ENCODE results near the gene PPFIA1. TPM values are rescaled to one million over a fixed set of nuclear protein-coding genes. Genes with fewer than 3 reads are reported as not detected.

Gene PPFIA1
- total and polyA plus RNA-seq, 4 donors, result 35.6 to 54.9 (median 47.3) TPM

GRCh38 chr11:70359451-70360205, 89.1 kb downstream of the PPFIA1 start:
- no peak overlapping the region for H3K27ac ChIP-seq (ENCODE audit: low read depth, low read length)
- 93% methylated on average over 3 of the region's 8 CpGs for WGBS (ENCODE audit: insufficient coverage)
- H3K36me3 ChIP-seq (ENCODE audit: control insufficient read depth, insufficient read depth, low read length), result peaks cover 72% of the 10 kb centered on the region
- no peaks in the 10 kb centered on the region for H3K4me1 ChIP-seq (ENCODE audit: control insufficient read depth, insufficient read depth, low read length)
- no peak overlapping the region for H3K4me3 ChIP-seq (ENCODE audit: low read depth, low read length)
- H3K9me3 ChIP-seq (ENCODE audit: control insufficient read depth, insufficient read depth, low read length), result no peaks in the 10 kb centered on the region
- no peak for DNase-seq (ENCODE audit: low read depth in 4 of 6, low spot score in 6 of 6)
- H3K27me3 ChIP-seq (ENCODE audit: control insufficient read depth, insufficient read depth, low read length), result no peaks in the 10 kb centered on the region

DNA sequence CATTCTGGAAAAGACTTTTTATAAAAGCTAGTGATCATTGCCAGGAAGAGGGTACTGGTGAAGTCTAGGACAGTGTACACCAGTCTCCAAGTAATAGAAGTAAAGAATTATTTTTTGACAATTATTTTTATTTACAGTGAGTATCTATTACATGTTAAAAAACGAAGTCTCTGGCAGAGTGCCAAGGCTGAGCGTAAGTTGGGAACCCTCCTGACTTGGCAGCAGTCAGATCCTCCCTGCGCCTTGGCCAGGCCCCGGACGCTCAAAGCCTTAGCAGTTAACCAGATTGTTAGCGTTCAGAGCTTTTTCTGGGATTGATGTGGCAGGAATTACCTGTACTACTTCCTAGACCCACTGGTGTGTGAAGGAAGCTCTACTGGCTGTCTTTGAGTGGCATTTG, 89.7 kb downstream of the PPFIA1 start:
- no peaks in the 10 kb centered on the region for H3K9me3 ChIP-seq (ENCODE audit: control insufficient read depth, insufficient read depth, low read length)
- 62% methylated on average over 5 of the region's 6 CpGs for WGBS (ENCODE audit: insufficient coverage)

DNA sequence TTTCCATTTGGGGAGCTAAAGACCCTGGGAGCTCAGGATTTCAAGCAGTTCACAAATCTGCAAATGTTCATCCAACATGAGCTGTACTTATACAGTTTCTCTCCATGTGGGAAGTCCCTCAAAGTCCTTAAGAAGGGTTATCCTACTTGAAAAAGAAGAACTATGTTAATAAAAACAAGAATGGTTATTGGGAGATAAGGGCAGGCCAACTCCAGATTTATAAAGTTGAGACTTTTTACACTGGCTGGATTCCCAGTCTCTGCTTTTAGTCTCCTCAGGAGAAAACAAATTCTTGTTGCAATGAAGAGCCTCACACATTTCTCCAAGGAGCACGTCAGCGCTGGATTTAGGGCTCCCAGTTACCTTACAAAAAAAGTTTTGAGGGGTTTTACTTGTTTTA, 93.7 kb downstream of the PPFIA1 start:
- no CpG with 5 or more reads among the region's 2 CpGs for WGBS (ENCODE audit: insufficient coverage)
- Histone ChIP-seq H3K4me1 (ENCODE audit: control insufficient read depth, insufficient read depth, low read length) (no peaks in the 10 kb centered on the region), H3K4me3 (ENCODE audit: low read depth, low read length) (no peak overlapping the region), H3K9me3 (ENCODE audit: control insufficient read depth, insufficient read depth, low read length) (no peaks in the 10 kb centered on the region), H3K27ac (ENCODE audit: low read depth, low read length) (no peak overlapping the region), H3K27me3 (ENCODE audit: control insufficient read depth, insufficient read depth, low read length) (no peaks in the 10 kb centered on the region), H3K36me3 (ENCODE audit: control insufficient read depth, insufficient read depth, low read length) (peaks cover 48% of the 10 kb centered on the region)
- DNase-seq (ENCODE audit: low read depth in 4 of 6, low spot score in 6 of 6), result no peak

More for the DNA sequence above, 89.7 kb downstream of the PPFIA1 start:
- no peak for DNase-seq (ENCODE audit: low read depth in 4 of 6, low spot score in 6 of 6)
- no peak overlapping the region for H3K27ac ChIP-seq (ENCODE audit: low read depth, low read length)
- H3K36me3 ChIP-seq (ENCODE audit: control insufficient read depth, insufficient read depth, low read length), result peaks cover 73% of the 10 kb centered on the region
- H3K27me3 ChIP-seq (ENCODE audit: control insufficient read depth, insufficient read depth, low read length), result no peaks in the 10 kb centered on the region
- no peak overlapping the region for H3K4me3 ChIP-seq (ENCODE audit: low read depth, low read length)
- no peaks in the 10 kb centered on the region for H3K4me1 ChIP-seq (ENCODE audit: control insufficient read depth, insufficient read depth, low read length)

GRCh38 chr11:70364745-70365543, 94.5 kb downstream of the PPFIA1 start:
- Histone ChIP-seq H3K27me3 (ENCODE audit: control insufficient read depth, insufficient read depth, low read length) (no peaks in the 10 kb centered on the region), H3K4me1 (ENCODE audit: control insufficient read depth, insufficient read depth, low read length) (no peaks in the 10 kb centered on the region), H3K36me3 (ENCODE audit: control insufficient read depth, insufficient read depth, low read length) (peaks cover 42% of the 10 kb centered on the region), H3K27ac (ENCODE audit: low read depth, low read length) (no peak overlapping the region), H3K4me3 (ENCODE audit: low read depth, low read length) (no peak overlapping the region), H3K9me3 (ENCODE audit: control insufficient read depth, insufficient read depth, low read length) (no peaks in the 10 kb centered on the region)
- no peak for DNase-seq (ENCODE audit: low read depth in 4 of 6, low spot score in 6 of 6)
- 84% methylated on average over 18 of the region's 25 CpGs for WGBS (ENCODE audit: insufficient coverage)

- Histone ChIP-seq H3K36me3 (ENCODE audit: control insufficient read depth, insufficient read depth, low read length) (peaks cover 37% of the 10 kb centered on the region), H3K27ac (ENCODE audit: low read depth, low read length) (no peak overlapping the region), H3K4me3 (ENCODE audit: low read depth, low read length) (no peak overlapping the region), H3K9me3 (ENCODE audit: control insufficient read depth, insufficient read depth, low read length) (no peaks in the 10 kb centered on the region), H3K27me3 (ENCODE audit: control insufficient read depth, insufficient read depth, low read length) (no peaks in the 10 kb centered on the region), H3K4me1 (ENCODE audit: control insufficient read depth, insufficient read depth, low read length) (no peaks in the 10 kb centered on the region)
- whole genome bisulfite sequencing (ENCODE audit: insufficient coverage), result 100% methylated on average over 1 of the region's 3 CpGs
- DNase-seq (ENCODE audit: low read depth in 4 of 6, low spot score in 6 of 6), result no peak
Measured at GRCh38 chr11:70365544-70365927, 95.0 kb downstream of the PPFIA1 start.

DNA sequence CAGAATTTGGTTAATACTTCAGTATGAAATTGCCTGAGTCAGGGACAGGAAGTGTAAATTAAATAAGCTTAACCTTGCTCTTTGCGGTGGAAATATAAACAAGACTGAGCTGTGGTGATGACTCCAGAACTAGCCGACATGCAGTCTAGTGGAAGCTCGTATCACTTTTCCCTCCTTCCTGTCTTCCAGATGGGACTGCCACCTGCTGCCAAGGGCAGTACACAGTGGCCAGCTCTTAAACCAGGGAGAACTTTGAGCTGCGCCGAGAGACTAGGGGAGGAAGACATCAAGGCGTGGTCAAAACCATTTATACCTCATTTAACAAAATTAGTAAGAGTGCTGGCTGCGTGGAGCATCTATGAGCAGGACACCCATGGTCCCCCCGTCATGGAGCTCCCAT, 96.6 kb downstream of the PPFIA1 start:
- Histone ChIP-seq H3K4me3 (ENCODE audit: low read depth, low read length) (no peak overlapping the region), H3K4me1 (ENCODE audit: control insufficient read depth, insufficient read depth, low read length) (no peaks in the 10 kb centered on the region), H3K9me3 (ENCODE audit: control insufficient read depth, insufficient read depth, low read length) (peaks cover 2% of the 10 kb centered on the region), H3K36me3 (ENCODE audit: control insufficient read depth, insufficient read depth, low read length) (peaks cover 30% of the 10 kb centered on the region), H3K27ac (ENCODE audit: low read depth, low read length) (no peak overlapping the region), H3K27me3 (ENCODE audit: control insufficient read depth, insufficient read depth, low read length) (no peaks in the 10 kb centered on the region)
- DNase-seq (ENCODE audit: low read depth in 4 of 6, low spot score in 6 of 6), result no peak
- 86% methylated on average over 5 of the region's 8 CpGs for WGBS (ENCODE audit: insufficient coverage)

DNA sequence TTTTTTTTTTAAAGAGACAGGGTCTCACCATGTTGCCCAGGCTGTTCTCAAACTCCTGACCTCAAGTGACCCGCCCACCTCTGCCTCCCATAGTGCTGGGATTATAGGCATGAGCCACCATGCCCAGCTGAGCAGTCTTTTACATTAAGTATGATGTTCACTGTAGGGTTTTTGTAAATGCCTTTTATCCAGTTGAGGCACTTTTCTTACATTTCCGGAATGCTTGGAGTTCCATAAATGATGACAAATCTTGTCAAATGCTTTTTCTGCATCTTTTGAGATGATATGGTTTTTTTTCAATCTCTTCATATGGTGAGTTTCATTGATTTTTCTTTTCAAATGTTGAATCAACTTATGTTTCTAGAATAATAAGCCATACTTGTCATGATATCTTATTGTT, 98.5 kb downstream of the PPFIA1 start:
- H3K9me3 ChIP-seq (ENCODE audit: control insufficient read depth, insufficient read depth, low read length), result peaks cover 2% of the 10 kb centered on the region
- WGBS (ENCODE audit: insufficient coverage), result no CpG with 5 or more reads among the region's 2 CpGs
- no peak for DNase-seq (ENCODE audit: low read depth in 4 of 6, low spot score in 6 of 6)
- H3K36me3 ChIP-seq (ENCODE audit: control insufficient read depth, insufficient read depth, low read length), result peaks cover 23% of the 10 kb centered on the region
- no peaks in the 10 kb centered on the region for H3K4me1 ChIP-seq (ENCODE audit: control insufficient read depth, insufficient read depth, low read length)
- H3K4me3 ChIP-seq (ENCODE audit: low read depth, low read length), result no peak overlapping the region
- H3K27me3 ChIP-seq (ENCODE audit: control insufficient read depth, insufficient read depth, low read length), result no peaks in the 10 kb centered on the region
- H3K27ac ChIP-seq (ENCODE audit: low read depth, low read length), result no peak overlapping the region

GRCh38 chr11:70371241-70371640, 100.8 kb downstream of the PPFIA1 start:
- Histone ChIP-seq H3K4me3 (ENCODE audit: low read depth, low read length) (no peak overlapping the region), H3K9me3 (ENCODE audit: control insufficient read depth, insufficient read depth, low read length) (peaks cover 2% of the 10 kb centered on the region), H3K4me1 (ENCODE audit: control insufficient read depth, insufficient read depth, low read length) (no peaks in the 10 kb centered on the region), H3K27ac (ENCODE audit: low read depth, low read length) (no peak overlapping the region), H3K27me3 (ENCODE audit: control insufficient read depth, insufficient read depth, low read length) (no peaks in the 10 kb centered on the region), H3K36me3 (ENCODE audit: control insufficient read depth, insufficient read depth, low read length) (peaks cover 26% of the 10 kb centered on the region)
- 81% methylated on average over 4 of the region's 5 CpGs for WGBS (ENCODE audit: insufficient coverage)
- DNase-seq (ENCODE audit: low read depth in 4 of 6, low spot score in 6 of 6), result no peak

GRCh38 chr11:70372076-70372475, 101.6 kb downstream of the PPFIA1 start:
- Histone ChIP-seq H3K36me3 (ENCODE audit: control insufficient read depth, insufficient read depth, low read length) (peaks cover 32% of the 10 kb centered on the region), H3K4me3 (ENCODE audit: low read depth, low read length) (no peak overlapping the region), H3K9me3 (ENCODE audit: control insufficient read depth, insufficient read depth, low read length) (peaks cover 2% of the 10 kb centered on the region), H3K4me1 (ENCODE audit: control insufficient read depth, insufficient read depth, low read length) (no peaks in the 10 kb centered on the region), H3K27ac (ENCODE audit: low read depth, low read length) (no peak overlapping the region), H3K27me3 (ENCODE audit: control insufficient read depth, insufficient read depth, low read length) (no peaks in the 10 kb centered on the region)
- DNase-seq (ENCODE audit: low read depth in 4 of 6, low spot score in 6 of 6), result no peak
- 97% methylated on average over 5 of the region's 8 CpGs for WGBS (ENCODE audit: insufficient coverage)

DNA sequence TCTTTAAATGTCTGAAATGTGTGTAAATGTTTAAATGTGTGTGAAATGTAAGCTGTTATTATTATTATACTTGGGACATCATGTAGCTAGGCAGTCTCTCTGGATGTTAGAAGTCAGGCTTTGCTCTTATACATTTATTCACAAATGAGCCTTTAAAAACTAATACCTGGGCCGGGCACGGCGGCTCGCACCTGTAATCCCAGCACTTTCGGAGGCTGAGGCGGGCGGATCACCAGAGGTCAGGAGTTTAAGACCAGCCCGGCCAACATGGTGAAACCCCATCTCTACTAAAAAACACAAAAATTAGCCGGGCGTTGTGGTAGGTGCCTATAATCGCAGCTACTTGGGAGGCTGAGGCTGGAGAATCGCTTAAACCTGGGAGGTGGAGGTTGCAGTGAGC, 106.1 kb downstream of the PPFIA1 start:
- Histone ChIP-seq H3K27me3 (ENCODE audit: control insufficient read depth, insufficient read depth, low read length) (no peaks in the 10 kb centered on the region), H3K27ac (ENCODE audit: low read depth, low read length) (no peak overlapping the region), H3K36me3 (ENCODE audit: control insufficient read depth, insufficient read depth, low read length) (peaks cover 49% of the 10 kb centered on the region), H3K4me1 (ENCODE audit: control insufficient read depth, insufficient read depth, low read length) (no peaks in the 10 kb centered on the region), H3K9me3 (ENCODE audit: control insufficient read depth, insufficient read depth, low read length) (no peaks in the 10 kb centered on the region), H3K4me3 (ENCODE audit: low read depth, low read length) (no peak overlapping the region)
- 98% methylated on average over 7 of the region's 12 CpGs for WGBS (ENCODE audit: insufficient coverage)
- DNase-seq (ENCODE audit: low read depth in 4 of 6, low spot score in 6 of 6), result no peak

All from spinal cord (tissue), 10 donors.